ENCODE data around the gene C10orf120. TPM values are rescaled to one million over a fixed set of nuclear protein-coding genes. Genes with fewer than 3 reads are reported as not detected.

Gene C10orf120
- total RNA-seq, 1 donor from 2014 or later = not detected

DNA sequence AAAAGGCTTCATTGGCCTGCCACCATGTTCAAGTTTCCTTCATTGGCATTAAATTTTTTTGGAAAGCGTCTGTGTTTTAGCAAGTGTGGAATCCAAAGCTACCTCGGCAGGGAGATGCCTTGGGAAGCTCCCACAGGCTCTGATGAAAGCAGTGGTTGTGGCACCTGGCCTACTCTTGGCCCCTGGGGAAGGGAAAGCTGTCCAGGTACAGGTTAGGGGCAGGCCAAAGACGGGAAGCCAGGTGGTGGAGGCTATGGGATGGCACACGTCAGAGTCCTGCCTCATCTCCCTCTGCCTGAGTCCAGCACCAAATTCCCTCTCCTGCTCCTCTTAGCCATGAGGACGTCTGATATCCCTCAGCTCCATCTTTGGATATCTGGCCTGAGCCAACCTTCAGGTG is 49.7 kb downstream of the C10orf120 start:
- DNase-seq (ENCODE audit: extremely low spot score, unreplicated experiment) = no peak
- Mint-ChIP-seq H3K27me3 (ENCODE audit: unreplicated experiment) (peaks cover 33% of the 10 kb centered on the region), H3K4me1 (ENCODE audit: unreplicated experiment) (no peaks in the 10 kb centered on the region), H3K9me3 (ENCODE audit: unreplicated experiment) (no peaks in the 10 kb centered on the region), H3K4me3 (ENCODE audit: unreplicated experiment) (no peak overlapping the region), H3K27ac (ENCODE audit: unreplicated experiment) (no peak overlapping the region), H3K36me3 (ENCODE audit: unreplicated experiment) (no peaks in the 10 kb centered on the region)
- TF ChIP-seq, protein P1, sequence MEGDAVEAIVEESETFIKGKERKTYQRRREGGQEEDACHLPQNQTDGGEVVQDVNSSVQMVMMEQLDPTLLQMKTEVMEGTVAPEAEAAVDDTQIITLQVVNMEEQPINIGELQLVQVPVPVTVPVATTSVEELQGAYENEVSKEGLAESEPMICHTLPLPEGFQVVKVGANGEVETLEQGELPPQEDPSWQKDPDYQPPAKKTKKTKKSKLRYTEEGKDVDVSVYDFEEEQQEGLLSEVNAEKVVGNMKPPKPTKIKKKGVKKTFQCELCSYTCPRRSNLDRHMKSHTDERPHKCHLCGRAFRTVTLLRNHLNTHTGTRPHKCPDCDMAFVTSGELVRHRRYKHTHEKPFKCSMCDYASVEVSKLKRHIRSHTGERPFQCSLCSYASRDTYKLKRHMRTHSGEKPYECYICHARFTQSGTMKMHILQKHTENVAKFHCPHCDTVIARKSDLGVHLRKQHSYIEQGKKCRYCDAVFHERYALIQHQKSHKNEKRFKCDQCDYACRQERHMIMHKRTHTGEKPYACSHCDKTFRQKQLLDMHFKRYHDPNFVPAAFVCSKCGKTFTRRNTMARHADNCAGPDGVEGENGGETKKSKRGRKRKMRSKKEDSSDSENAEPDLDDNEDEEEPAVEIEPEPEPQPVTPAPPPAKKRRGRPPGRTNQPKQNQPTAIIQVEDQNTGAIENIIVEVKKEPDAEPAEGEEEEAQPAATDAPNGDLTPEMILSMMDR (IDR thresholded peaks at IDR 0.05) = no peak

DNA sequence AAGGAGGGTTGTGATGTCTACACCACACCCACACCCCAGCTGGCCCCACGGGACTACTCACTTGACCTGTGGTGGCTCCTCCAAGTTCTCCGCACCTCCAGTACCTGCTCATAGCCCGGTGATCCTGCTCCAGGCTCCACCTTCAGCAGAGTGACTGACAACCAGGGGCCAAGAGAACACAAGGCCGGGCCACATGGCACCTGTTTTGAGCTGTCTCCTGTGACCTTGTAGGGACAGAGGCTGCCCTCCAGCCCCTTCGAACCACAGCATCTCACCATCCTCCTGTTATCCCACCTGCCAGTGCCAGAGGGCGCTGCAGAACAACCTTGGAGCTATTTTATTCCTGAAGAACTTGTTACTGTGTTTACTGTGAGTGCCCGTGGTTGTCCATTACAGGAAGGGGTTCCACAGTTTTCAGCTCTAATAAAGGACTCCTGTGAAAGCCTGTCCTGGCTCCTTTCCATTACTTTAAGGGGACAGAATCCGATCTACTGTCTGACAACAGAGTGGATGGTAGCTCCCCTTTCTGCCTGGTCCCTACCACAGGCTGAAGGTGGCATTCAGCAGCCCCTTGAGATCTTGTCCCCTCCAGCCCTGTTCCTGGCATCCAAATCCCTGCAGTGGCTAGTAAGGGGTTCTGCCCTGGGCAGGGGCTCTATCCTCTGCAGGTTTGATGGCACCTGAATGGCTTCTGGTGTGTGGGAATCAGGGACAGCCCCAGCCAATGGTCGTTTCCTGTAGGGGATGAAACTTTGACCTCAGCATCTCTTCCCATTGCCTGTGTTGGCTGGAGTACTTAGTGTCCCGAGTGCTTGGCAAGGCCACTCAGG is 50.8 kb downstream of the C10orf120 start:
- no peak overlapping the region for H3K4me3 Mint-ChIP-seq (ENCODE audit: unreplicated experiment)
- peaks cover 27% of the 10 kb centered on the region for H3K27me3 Mint-ChIP-seq (ENCODE audit: unreplicated experiment)
- no peaks in the 10 kb centered on the region for H3K9me3 Mint-ChIP-seq (ENCODE audit: unreplicated experiment)
- no peaks in the 10 kb centered on the region for H3K4me1 Mint-ChIP-seq (ENCODE audit: unreplicated experiment)
- H3K27ac Mint-ChIP-seq (ENCODE audit: unreplicated experiment) = no peak overlapping the region
- no peaks in the 10 kb centered on the region for H3K36me3 Mint-ChIP-seq (ENCODE audit: unreplicated experiment)
- no peak for DNase-seq (ENCODE audit: extremely low spot score, unreplicated experiment)
- TF ChIP-seq, protein P1 (IDR thresholded peaks at IDR 0.05) = peak; percentile 65

Other genes starting within 250 kb of the C10orf120 start
- not detected in 2 replicates for gene ARMS2, start 245.2 kb downstream of the C10orf120 start, total RNA-seq
- gene HTRA1, start 238.3 kb downstream of the C10orf120 start, total RNA-seq = 1,546 and 1,638 TPM in 2 replicates
- 0.08 TPM in 2 replicates for gene DMBT1, start 139.1 kb downstream of the C10orf120 start, total RNA-seq
- 0.30 and 0.81 TPM in 2 replicates for gene CUZD1, start 146.0 kb upstream of the C10orf120 start, total RNA-seq
- gene FAM24B, start 179.7 kb upstream of the C10orf120 start, total RNA-seq = 0.70 TPM in 1 of 2 replicates, not detected in the other
- gene FAM24A, start 210.8 kb upstream of the C10orf120 start, total RNA-seq = not detected in 2 replicates